GM21360 (cell line): Measurements from ENCODE around the gene ZNF850.
A peak's percentile ranks its signal among the peaks of the same experiment; 100 is the strongest.

Source experiments
- ATAC-seq: cut with Tn5 transposase; IDR thresholded peaks from one replicate; pipeline ENCODE4 v1.9.1; 2021; ENCODE audit warnings: mild to moderate bottlenecking, moderate library complexity; ENCODE audit not compliant: unreplicated experiment

Gene ZNF850

DNA sequence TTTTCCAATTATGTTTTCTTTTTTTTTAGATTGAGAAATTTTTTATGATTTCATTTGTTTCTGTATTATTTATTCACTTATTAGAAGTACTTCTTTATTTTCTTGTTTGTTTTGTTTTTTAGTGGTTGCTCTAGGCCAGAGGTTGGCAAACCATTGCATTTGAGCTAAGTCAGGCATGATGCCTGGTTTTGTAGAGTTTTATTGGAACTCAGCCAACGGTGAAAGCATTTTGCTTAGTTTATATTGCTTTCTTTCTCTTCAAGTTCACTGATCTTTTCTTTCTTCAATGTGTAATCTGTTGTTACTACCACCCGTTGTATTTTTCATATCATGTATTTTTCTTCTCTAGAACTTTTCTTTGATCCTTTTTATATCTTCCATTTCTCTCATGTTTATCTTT, 65.5 kb downstream of the ZNF850 start:
- no peak for ATAC-seq

DNA sequence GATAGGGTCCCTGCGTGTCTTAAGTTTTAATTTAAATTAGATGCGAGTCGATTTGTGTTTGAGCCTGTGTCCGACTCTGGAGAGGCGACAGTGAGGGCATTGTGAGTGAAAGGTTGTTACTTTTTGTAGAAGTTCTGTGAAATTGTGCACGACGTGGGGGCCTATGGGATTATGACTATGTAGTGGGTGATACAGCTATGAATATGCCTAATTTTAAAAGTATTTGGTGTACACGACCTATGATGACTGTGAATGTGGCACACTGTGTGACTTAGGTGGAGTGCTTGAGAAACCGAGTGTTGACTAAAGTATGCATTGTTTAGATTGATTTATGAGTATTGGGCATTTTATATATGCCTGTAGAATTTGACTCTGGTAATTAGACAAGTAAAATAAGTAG, 84.5 kb downstream of the ZNF850 start:
- ATAC-seq, result no peak

DNA sequence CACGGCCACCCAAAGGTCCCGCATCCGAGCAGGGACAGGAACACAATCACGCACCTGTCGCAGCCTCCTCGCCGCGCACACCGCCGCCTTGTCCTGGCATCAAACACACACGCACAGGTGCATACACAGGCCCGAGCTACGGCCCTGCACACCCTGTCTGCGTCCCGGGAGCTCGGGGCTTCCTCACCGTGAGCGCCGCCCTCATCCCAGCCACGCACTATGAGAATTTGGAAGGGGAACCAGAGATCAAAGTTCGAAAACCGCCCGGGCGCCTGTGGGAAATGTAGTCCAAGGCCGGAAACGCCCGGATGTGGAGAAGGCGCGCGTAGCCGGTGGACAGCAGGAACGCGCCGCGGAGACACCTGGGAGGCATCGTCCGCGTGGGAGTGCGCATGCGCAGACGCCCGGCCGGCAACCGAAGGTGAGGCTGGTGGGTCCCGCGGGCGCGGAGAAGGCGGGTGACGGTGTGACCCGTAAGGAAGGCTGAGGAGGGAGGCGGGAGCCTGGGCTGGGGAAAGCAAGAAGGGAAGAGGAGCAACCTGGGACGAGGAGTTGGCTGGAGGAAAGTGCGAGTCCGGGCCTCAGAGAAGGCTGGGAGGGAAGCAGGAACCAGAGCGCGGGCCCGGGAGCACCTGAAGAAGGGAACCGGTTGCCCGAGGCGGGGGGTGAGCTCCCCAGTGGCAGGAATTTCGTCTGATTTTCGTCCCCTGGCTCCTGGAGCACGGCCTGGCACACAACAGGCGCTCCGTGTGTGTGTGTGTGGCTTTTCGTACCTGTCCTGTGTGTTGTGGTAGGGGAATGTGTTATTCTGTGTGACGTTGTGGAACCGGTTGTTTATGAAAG, 85.2 kb downstream of the ZNF850 start, which contains the start of gene ZNF567:
Gene ZNF567 (plus strand): TSS at position 399 of the 843 bp plus-strand sequence. CDS start 7,256 bp downstream, outside the sequence.
- peak; percentile 84 for ATAC-seq

DNA sequence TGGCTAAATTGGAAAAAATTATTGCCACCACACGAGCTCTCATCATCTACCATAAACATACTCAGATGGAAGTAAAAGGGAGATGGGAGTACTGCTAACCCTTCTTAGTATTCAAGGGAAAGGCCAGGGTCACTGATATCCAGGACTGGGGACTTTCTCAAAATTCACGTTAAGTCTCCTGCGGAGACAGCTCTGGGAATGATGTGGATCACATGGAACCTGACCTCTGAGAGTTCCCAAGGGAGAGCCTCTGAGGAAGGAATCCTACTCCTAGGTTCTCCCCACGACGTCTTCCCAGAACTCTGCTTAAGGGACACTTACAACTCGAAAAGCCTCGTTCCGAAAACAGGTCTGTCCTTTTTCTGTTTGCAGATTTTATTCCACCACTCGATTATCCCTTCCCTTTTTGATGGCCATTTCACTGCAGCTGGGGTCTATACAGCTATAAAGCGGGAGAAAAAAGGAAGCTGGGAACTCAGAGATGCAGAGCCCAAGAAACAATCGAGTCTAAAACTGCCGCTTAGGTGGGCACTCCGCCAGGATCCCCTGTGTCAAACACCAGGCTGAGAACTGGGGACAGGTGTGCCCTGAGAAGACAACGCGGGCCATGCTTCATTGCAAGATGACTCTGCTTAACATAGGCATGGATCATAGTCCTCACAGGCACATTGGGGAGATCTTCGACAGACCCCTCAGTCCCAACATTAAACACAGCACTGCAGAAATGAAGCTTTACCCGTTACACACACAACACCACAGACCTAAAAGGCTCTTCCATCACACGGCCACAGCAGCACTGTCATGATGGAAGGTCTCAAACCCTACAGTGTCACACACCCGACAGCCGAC, 86.0 kb downstream of the ZNF850 start:
- peak; percentile 12 for ATAC-seq

DNA sequence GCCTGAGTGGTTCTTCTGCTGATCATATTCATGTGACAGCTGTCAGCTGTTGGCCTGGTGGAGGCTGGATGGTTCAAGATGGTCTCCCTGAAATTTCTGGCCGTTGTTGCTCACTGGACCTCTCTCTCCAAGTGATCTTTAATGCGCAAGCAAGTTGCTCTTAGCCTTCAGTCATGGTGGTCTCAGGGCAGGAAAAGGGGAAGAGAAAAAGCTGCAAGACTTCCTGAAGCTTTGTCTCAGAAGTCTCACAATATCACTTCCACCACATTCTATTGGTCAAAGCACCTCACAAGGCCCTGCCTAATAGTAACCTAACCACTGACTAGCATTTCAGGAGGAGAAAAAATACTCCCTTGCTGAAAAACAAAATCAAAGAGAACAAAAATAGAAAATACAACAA, 86.8 kb downstream of the ZNF850 start:
- no peak for ATAC-seq

- ATAC-seq, result no peak
Measured at GRCh38 chr19:36679455-36679854, 93.2 kb downstream of the ZNF850 start.

DNA sequence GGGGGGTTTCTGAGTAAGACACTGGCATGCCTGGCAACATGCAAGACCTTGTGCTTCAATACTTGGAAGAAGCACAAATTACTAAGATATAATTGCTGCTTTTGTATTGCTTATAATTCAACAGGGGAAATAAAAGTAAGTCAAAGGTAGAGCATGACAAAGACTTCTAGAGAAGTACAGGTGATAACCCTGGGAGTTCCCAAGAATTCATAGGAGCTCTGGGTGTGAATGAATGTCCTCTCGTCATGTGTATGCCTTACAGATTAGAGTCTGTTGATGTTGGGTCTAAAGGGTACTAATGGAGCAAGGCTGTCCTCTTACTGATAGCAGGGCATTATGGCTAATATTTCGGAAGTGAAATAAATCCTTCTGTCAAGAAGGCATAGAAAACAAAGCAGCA, 98.4 kb downstream of the ZNF850 start:
- no peak for ATAC-seq

GRCh38 chr19:36672368-36672767, 100.2 kb downstream of the ZNF850 start:
- ATAC-seq, result no peak

GRCh38 chr19:36668646-36669045, 104.0 kb downstream of the ZNF850 start:
- ATAC-seq, result no peak

DNA sequence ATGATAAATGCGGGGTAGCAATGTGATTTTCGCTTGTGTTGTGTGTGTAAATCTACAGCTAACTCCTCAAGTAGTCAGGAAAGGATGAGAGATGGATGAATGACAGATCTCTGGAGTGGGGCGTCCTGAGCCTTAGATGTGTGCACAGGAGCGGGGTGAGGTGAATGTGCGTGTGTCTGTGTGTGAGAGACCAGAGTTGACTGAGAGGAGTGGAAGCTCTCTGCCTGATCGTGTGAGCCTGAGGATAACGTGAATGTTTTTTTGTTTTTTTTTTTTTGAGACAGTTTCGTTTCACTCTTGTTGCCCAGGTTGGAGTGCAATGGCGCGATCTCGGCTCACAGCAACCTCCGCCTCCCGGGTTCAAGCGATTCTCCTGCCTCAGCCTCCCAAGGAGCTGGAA, 106.8 kb downstream of the ZNF850 start:
- ATAC-seq, result no peak
